ENCODE measurements around the gene SETX. TPM values are rescaled to one million over a fixed set of nuclear protein-coding genes. Genes with fewer than 3 reads are reported as not detected.

SETX gene
- total RNA-seq, 5 donors from 2014 or later (not counting 1 experiment from before 2014, with no cell fraction given): 63.9 to 73.2 (median 65.0) TPM

DNA sequence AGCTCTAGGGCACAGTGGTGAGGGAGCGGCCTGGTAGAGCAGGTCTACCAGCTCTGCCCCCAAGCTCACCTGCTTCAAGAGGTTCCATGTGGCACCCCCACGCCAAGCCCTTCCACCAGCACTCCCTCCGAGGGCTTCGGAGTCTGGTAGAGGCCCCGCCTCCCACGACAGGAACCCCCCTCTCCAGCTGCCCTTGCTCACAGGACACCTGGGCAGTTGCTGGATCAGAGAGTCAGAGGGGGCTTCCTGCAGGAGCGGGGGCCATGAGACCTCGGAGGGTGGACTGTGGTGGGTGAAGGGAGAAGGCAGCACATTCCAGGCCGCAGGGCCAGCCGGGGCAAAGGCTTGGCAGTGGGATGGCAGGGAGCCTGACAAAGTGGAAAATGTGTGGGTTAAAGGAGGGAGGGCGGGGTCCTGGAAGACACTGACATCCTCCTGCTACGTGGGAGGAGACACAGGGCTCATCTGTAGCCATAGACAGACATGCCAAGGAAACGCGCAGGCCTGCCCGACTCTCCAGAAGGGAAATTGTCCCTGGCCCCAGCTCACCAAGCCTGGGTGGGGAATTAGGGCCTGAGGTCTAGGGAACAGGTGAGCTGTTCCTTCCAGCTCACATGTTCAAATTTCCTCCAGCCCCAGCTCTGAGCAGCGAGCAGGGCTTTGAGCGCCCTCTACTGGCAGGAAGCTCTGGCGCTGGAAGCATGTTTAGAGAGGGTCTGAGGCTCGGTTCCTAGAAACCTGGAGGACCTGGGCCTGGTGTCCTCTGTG is 118.7 kb downstream of the SETX start:
- ATAC-seq (replicated peaks in 1 of 4) (no peak), DNase-seq (peak; percentile 39 to 88 (median 71))
- peaks cover 0 to 29% of the 10 kb centered on the region in 2 experiments for H3K27me3 ChIP-seq (replicated peaks in 1 of 2; ENCODE audit: control insufficient read depth in 2 of 2, extremely low read depth in 1 of 2, insufficient read depth in 2 of 2, low read length in 1 of 2)
- H3K27ac Mint-ChIP-seq: no peak overlapping the region
- H3K9me3 ChIP-seq: no peaks in the 10 kb centered on the region
- CTCF ChIA-PET: interaction anchor here (0.6 to 1.7 kb wide), 18 partner anchors 9 to 794 kb away, joined by 3 to 16 read pairs (median 4); partner anchors contain the start of genes GTF3C5 (in 1 of the 2) and MED27 (in 1 of the 2)
- no peaks in the 10 kb centered on the region for H3K36me3 Mint-ChIP-seq
- peaks cover 1 to 11% (median 7%) of the 10 kb centered on the region in 3 donors for H3K4me1 Mint-ChIP-seq
- POLR2A ChIA-PET: no interaction called here
- H3K4me3 Mint-ChIP-seq: no peak overlapping the region
- no peaks in the 10 kb centered on the region for H3K9me3 Mint-ChIP-seq
- WGBS (ENCODE audit: insufficient coverage): 42% methylated on average over 13 of the region's 19 CpGs
- no peak overlapping the region for H3K4me3 ChIP-seq (ENCODE audit: control insufficient read depth in 1 of 2, extremely low read depth in 1 of 2, low read length in 1 of 2)
- H3K27me3 Mint-ChIP-seq: peaks cover 0 to 3% of the 10 kb centered on the region in 2 donors
- peaks cover 0 to 22% of the 10 kb centered on the region in 2 experiments for H3K4me1 ChIP-seq (ENCODE audit: control insufficient read depth in 1 of 2, extremely low read depth in 1 of 2, insufficient read depth in 2 of 2, low read length in 2 of 2)
- H3K36me3 ChIP-seq (ENCODE audit: control insufficient read depth in 2 of 2, extremely low read depth in 1 of 2, insufficient read depth in 1 of 2, low read length in 1 of 2): no peaks in the 10 kb centered on the region
- no peak overlapping the region for H3K27ac ChIP-seq (ENCODE audit: low read length)

GRCh38 chr9:132235125-132235524 is 119.7 kb downstream of the SETX start:
- H3K27ac ChIP-seq (ENCODE audit: low read length): no peak overlapping the region
- no peak overlapping the region for H3K4me3 ChIP-seq (ENCODE audit: control insufficient read depth in 1 of 2, extremely low read depth in 1 of 2, low read length in 1 of 2)
- no peak overlapping the region for H3K4me3 Mint-ChIP-seq
- DNase-seq: no peak
- ChIA-PET CTCF (interaction anchor here (0.5 to 1.7 kb wide), 6 partner anchors 10 to 1092 kb away, joined by 3 to 16 read pairs (median 4); no protein-coding TSS in a partner anchor), POLR2A (no interaction called here)
- H3K27me3 Mint-ChIP-seq: peaks cover 0 to 3% of the 10 kb centered on the region in 2 donors
- no peaks in the 10 kb centered on the region for H3K9me3 ChIP-seq
- no peak for ATAC-seq (replicated peaks in 1 of 4)
- H3K9me3 Mint-ChIP-seq: no peaks in the 10 kb centered on the region
- peaks cover 0 to 32% of the 10 kb centered on the region in 2 experiments for H3K27me3 ChIP-seq (replicated peaks in 1 of 2; ENCODE audit: control insufficient read depth in 2 of 2, extremely low read depth in 1 of 2, insufficient read depth in 2 of 2, low read length in 1 of 2)
- H3K4me1 Mint-ChIP-seq: peaks cover 0 to 10% (median 6%) of the 10 kb centered on the region in 3 donors
- H3K27ac Mint-ChIP-seq: no peak overlapping the region
- H3K4me1 ChIP-seq (ENCODE audit: control insufficient read depth in 1 of 2, extremely low read depth in 1 of 2, insufficient read depth in 2 of 2, low read length in 2 of 2): peaks cover 0 to 15% of the 10 kb centered on the region in 2 experiments
- H3K36me3 Mint-ChIP-seq: no peaks in the 10 kb centered on the region
- no peaks in the 10 kb centered on the region for H3K36me3 ChIP-seq (ENCODE audit: control insufficient read depth in 2 of 2, extremely low read depth in 1 of 2, insufficient read depth in 1 of 2, low read length in 1 of 2)
- WGBS (ENCODE audit: insufficient coverage): 90% methylated on average over 8 of the region's 9 CpGs

DNA sequence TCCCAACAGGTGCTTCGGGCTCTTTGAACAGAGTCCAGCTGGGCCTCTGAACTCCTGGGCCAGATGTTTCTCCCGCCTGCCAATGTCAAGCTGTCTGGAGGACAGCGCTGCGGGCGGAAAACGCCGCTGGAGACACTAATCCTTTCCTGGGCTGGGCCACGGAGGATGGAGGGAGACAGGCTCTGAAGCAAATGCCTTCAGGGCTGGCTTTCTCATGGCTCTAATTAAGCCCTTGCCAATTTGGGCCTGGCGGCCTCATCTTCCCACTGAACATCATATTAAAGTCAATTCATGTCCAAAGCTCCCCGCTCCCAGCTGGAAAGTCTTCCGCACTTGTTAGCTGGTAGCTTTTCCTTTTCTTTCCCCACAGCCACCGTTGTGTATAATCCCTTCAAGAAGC is 120.3 kb downstream of the SETX start:
- DNase-seq (no peak), ATAC-seq (replicated peaks in 1 of 4) (no peak)
- Histone ChIP-seq H3K36me3 (ENCODE audit: control insufficient read depth in 2 of 2, extremely low read depth in 1 of 2, insufficient read depth in 1 of 2, low read length in 1 of 2) (no peaks in the 10 kb centered on the region), H3K9me3 (no peaks in the 10 kb centered on the region), H3K4me1 (ENCODE audit: control insufficient read depth in 1 of 2, extremely low read depth in 1 of 2, insufficient read depth in 2 of 2, low read length in 2 of 2) (peaks cover 0 to 9% of the 10 kb centered on the region in 2 experiments), H3K27ac (ENCODE audit: low read length) (no peak overlapping the region), H3K27me3 (replicated peaks in 1 of 2; ENCODE audit: control insufficient read depth in 2 of 2, extremely low read depth in 1 of 2, insufficient read depth in 2 of 2, low read length in 1 of 2) (peaks cover 0 to 32% of the 10 kb centered on the region in 2 experiments), H3K4me3 (ENCODE audit: control insufficient read depth in 1 of 2, extremely low read depth in 1 of 2, low read length in 1 of 2) (no peak overlapping the region)
- H3K9me3 Mint-ChIP-seq: no peaks in the 10 kb centered on the region
- peaks cover 0 to 5% (median 5%) of the 10 kb centered on the region in 3 donors for H3K4me1 Mint-ChIP-seq
- ChIA-PET POLR2A (no interaction called here), CTCF (interaction anchor here in 1 of 2 donors (0.9 kb wide), 1 partner anchor 475 kb away, joined by 4 read pairs; no protein-coding TSS in a partner anchor)
- no peak overlapping the region for H3K27ac Mint-ChIP-seq
- H3K4me3 Mint-ChIP-seq: no peak overlapping the region
- H3K27me3 Mint-ChIP-seq: peaks cover 0 to 3% of the 10 kb centered on the region in 2 donors
- 82% methylated on average over 11 of the region's 12 CpGs for WGBS (ENCODE audit: insufficient coverage)
- H3K36me3 Mint-ChIP-seq: no peaks in the 10 kb centered on the region

- Mint-ChIP-seq H3K27ac (no peak overlapping the region), H3K9me3 (no peaks in the 10 kb centered on the region), H3K36me3 (no peaks in the 10 kb centered on the region), H3K4me1 (peaks cover 0 to 5% (median 5%) of the 10 kb centered on the region in 3 donors), H3K27me3 (peaks cover 0 to 6% of the 10 kb centered on the region in 2 donors), H3K4me3 (no peak overlapping the region)
- ChIA-PET POLR2A (no interaction called here), CTCF (interaction anchor here (0.6 to 0.7 kb wide), 6 partner anchors 13 to 477 kb away, joined by 3 to 4 read pairs (median 3); no protein-coding TSS in a partner anchor)
- Histone ChIP-seq H3K27ac (ENCODE audit: low read length) (no peak overlapping the region), H3K9me3 (no peaks in the 10 kb centered on the region), H3K4me3 (ENCODE audit: control insufficient read depth in 1 of 2, extremely low read depth in 1 of 2, low read length in 1 of 2) (no peak overlapping the region), H3K27me3 (replicated peaks in 1 of 2; ENCODE audit: control insufficient read depth in 2 of 2, extremely low read depth in 1 of 2, insufficient read depth in 2 of 2, low read length in 1 of 2) (peaks cover 0 to 32% of the 10 kb centered on the region in 2 experiments), H3K36me3 (ENCODE audit: control insufficient read depth in 2 of 2, extremely low read depth in 1 of 2, insufficient read depth in 1 of 2, low read length in 1 of 2) (no peaks in the 10 kb centered on the region), H3K4me1 (ENCODE audit: control insufficient read depth in 1 of 2, extremely low read depth in 1 of 2, insufficient read depth in 2 of 2, low read length in 2 of 2) (peaks cover 0 to 8% of the 10 kb centered on the region in 2 experiments)
- DNase-seq: no peak
- ATAC-seq (replicated peaks in 1 of 4): no peak
- WGBS (ENCODE audit: insufficient coverage): no CpG with 5 or more reads among the region's 3 CpGs
Observed at GRCh38 chr9:132233138-132233537, 121.6 kb downstream of the SETX start.

DNA sequence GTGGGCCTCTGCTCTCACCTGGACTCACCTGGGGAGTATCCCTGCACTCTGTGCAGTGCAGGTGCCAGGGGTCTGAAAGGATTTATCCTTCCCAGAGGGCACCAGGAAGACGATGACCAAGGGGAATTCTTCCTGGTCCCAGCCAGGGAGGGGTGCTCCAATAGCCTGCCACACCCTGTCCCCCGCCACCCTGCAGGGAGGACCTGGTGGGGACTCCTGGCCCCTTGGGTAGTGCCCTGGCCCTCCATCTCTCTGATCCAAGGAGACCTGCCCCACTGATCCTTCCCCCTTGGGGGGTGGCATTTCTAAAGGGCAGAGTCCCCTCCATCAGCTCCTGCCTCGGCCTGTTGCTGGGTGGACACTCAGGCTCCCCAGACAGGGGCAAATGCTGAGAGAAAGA is 122.3 kb downstream of the SETX start:
- H3K27me3 Mint-ChIP-seq: peaks cover 3 to 6% of the 10 kb centered on the region in 2 donors
- ATAC-seq (replicated peaks in 1 of 4): no peak
- no peak overlapping the region for H3K27ac Mint-ChIP-seq

GRCh38 chr9:132231019-132231701 is 123.6 kb downstream of the SETX start:
- Mint-ChIP-seq H3K27ac (no peak overlapping the region), H3K27me3 (peaks cover 6 to 11% of the 10 kb centered on the region in 2 donors), H3K4me1 (no peaks in the 10 kb centered on the region), H3K4me3 (no peak overlapping the region), H3K36me3 (no peaks in the 10 kb centered on the region), H3K9me3 (no peaks in the 10 kb centered on the region)
- ATAC-seq (replicated peaks in 1 of 4): no peak
- H3K27me3 ChIP-seq (replicated peaks in 1 of 2; ENCODE audit: control insufficient read depth in 2 of 2, extremely low read depth in 1 of 2, insufficient read depth in 2 of 2, low read length in 1 of 2): peaks cover 0 to 35% of the 10 kb centered on the region in 2 experiments
- H3K4me3 ChIP-seq (ENCODE audit: control insufficient read depth in 1 of 2, extremely low read depth in 1 of 2, low read length in 1 of 2): no peak overlapping the region
- H3K36me3 ChIP-seq (ENCODE audit: control insufficient read depth in 2 of 2, extremely low read depth in 1 of 2, insufficient read depth in 1 of 2, low read length in 1 of 2): no peaks in the 10 kb centered on the region
- no peak overlapping the region for H3K27ac ChIP-seq (ENCODE audit: low read length)
- WGBS (ENCODE audit: insufficient coverage): 73% methylated on average over 18 of the region's 20 CpGs
- DNase-seq: no peak
- POLR2A ChIA-PET: no interaction called here
- H3K4me1 ChIP-seq (ENCODE audit: control insufficient read depth in 1 of 2, extremely low read depth in 1 of 2, insufficient read depth in 2 of 2, low read length in 2 of 2): peaks cover 0 to 2% of the 10 kb centered on the region in 2 experiments
- CTCF ChIA-PET: no interaction called here
- no peaks in the 10 kb centered on the region for H3K9me3 ChIP-seq

More for the DNA sequence above, 122.3 kb downstream of the SETX start:
- H3K9me3 Mint-ChIP-seq: no peaks in the 10 kb centered on the region
- WGBS (ENCODE audit: insufficient coverage): 31% methylated on average over 2 of the region's 3 CpGs
- ChIA-PET CTCF (interaction anchor here in 1 of 2 donors (0.5 kb wide), 1 partner anchor 47 kb away, joined by 3 read pairs; no protein-coding TSS in a partner anchor), POLR2A (no interaction called here)
- H3K27ac ChIP-seq (ENCODE audit: low read length): no peak overlapping the region
- no peaks in the 10 kb centered on the region for H3K36me3 ChIP-seq (ENCODE audit: control insufficient read depth in 2 of 2, extremely low read depth in 1 of 2, insufficient read depth in 1 of 2, low read length in 1 of 2)
- no peaks in the 10 kb centered on the region for H3K36me3 Mint-ChIP-seq
- no peak overlapping the region for H3K4me3 ChIP-seq (ENCODE audit: control insufficient read depth in 1 of 2, extremely low read depth in 1 of 2, low read length in 1 of 2)
- no peak overlapping the region for H3K4me3 Mint-ChIP-seq
- no peaks in the 10 kb centered on the region for H3K9me3 ChIP-seq
- DNase-seq: no peak
- H3K4me1 ChIP-seq (ENCODE audit: control insufficient read depth in 1 of 2, extremely low read depth in 1 of 2, insufficient read depth in 2 of 2, low read length in 2 of 2): peaks cover 0 to 8% of the 10 kb centered on the region in 2 experiments
- peaks cover 0 to 32% of the 10 kb centered on the region in 2 experiments for H3K27me3 ChIP-seq (replicated peaks in 1 of 2; ENCODE audit: control insufficient read depth in 2 of 2, extremely low read depth in 1 of 2, insufficient read depth in 2 of 2, low read length in 1 of 2)
- H3K4me1 Mint-ChIP-seq: peaks cover 0 to 5% (median 5%) of the 10 kb centered on the region in 3 donors
